NAMALWA (cell line): Measurements from ENCODE around the gene ZNF106.
A peak's percentile ranks its signal among the peaks of the same experiment; 100 is the strongest.

ENCODE experiments used
- DNase-seq: peaks from one replicate; pipeline ENCODE4 v3.0.0-alpha.2; 2015; ENCODE audit warnings: low spot score

The ZNF106 gene

GRCh38 chr15:42405863-42406482 is 85.0 kb downstream of the ZNF106 start:
- DNase-seq, result no peak

- no peak for DNase-seq
Observed at GRCh38 chr15:42404461-42405235, 86.3 kb downstream of the ZNF106 start.

- no peak for DNase-seq
Observed at GRCh38 chr15:42403389-42403788, 87.6 kb downstream of the ZNF106 start.

GRCh38 chr15:42402455-42403205 is 88.3 kb downstream of the ZNF106 start:
- DNase-seq, result no peak

- DNase-seq, result peak; percentile 70
Observed at GRCh38 chr15:42401544-42402454, 89.1 kb downstream of the ZNF106 start.

DNA sequence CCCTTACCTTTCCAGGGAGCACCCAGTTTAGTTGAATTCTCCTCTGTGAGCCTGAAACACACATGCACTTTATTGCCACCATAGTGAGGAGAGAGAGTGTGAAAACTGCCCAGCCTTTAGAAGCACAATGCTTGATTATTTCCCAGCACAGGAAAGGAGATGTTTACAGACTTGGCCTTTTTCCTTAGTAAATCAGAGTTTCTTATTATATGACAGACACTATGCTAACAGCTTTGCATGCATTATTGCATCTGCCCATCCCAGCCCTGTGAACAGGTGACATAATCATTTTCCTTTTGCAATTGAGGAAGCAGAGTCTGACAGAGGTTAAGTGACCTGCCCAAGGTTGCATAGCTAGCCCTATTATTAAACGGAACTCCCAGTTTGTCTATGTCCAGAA is 95.1 kb downstream of the ZNF106 start:
- DNase-seq, result no peak

DNA sequence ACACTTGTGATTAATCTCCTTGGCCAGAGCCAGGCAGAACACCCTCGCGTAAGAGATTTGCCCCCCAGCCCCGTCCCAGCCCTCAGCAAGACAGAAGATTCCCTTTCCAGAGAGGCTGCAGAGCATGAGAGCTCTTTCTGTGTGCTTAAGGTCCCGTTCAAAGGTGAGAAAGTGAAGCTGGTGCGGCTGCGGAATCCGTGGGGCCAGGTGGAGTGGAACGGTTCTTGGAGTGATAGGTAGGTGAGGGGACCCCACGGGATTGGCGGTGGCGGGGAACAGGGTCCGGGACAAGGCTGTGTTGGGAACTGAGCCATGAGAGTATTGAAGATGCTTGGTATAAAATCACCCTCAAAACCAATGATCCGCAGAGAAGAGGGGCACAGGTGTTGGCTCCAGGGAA is 96.8 kb downstream of the ZNF106 start:
- DNase-seq, result no peak

- no peak for DNase-seq
Observed at GRCh38 chr15:42392309-42393024, 98.5 kb downstream of the ZNF106 start.

- DNase-seq, result no peak
Observed at GRCh38 chr15:42387603-42388002, 103.3 kb downstream of the ZNF106 start.

GRCh38 chr15:42385980-42386700 is 104.8 kb downstream of the ZNF106 start:
- DNase-seq, result no peak

DNA sequence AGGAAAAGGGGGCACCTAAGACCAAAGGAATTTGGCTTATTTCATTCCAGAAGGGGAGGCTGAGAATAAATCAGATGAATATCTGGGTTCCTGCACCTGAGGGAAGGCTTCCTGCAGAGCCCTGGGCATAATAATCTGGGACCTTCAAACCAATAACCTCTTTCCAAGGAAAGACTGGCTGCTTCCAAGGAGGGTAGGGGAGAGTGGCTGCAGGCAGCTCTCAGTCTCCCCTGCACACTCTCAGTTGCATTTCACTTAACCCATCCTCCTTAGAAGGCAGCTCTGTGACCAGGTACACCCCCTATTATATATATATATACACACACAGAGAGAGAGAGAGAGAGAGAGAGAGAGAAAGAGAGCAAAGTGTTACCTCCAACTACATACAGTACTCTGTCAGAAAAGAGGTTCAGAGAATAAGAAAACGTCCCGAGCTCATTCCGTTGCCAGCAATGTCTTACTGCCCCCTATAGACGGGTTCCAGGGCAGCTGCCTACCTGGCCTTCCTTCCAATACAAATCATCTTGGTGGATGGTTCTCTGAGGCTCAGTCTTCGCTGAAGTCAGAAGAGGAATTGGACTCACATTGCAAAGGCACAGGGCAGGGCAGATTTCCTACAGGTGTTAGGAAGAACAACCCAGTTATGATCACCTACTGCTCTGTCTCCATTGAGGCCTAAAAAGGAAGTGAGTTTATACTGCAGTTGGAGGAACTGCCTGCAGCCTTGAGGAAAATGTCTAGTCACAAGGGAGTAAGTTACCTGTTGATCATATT is 105.5 kb downstream of the ZNF106 start:
- DNase-seq, result peak; percentile 76

- DNase-seq, result no peak
Observed at GRCh38 chr15:42384597-42384996, 106.3 kb downstream of the ZNF106 start.

GRCh38 chr15:42378011-42378410 is 112.9 kb downstream of the ZNF106 start:
- no peak for DNase-seq

DNA sequence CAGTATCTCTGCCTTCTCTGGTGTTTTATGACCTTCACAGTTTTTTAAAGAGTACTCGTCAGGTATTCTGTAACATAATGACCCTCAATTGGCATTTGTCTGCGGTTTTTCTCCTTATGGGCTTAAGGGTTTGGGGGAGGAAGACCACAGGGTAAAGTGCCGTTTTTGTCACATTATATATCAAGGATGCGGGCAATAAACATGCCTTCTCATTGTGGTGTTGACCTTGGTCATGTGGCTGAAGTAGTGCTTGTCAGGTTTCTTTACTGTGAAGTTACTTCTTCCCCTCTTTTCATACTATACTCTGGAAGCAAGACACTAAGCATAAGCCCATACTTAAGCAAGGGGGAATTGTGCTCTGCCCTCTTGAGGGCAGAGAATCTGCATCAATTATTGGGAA is 115.0 kb downstream of the ZNF106 start:
- no peak for DNase-seq

DNA sequence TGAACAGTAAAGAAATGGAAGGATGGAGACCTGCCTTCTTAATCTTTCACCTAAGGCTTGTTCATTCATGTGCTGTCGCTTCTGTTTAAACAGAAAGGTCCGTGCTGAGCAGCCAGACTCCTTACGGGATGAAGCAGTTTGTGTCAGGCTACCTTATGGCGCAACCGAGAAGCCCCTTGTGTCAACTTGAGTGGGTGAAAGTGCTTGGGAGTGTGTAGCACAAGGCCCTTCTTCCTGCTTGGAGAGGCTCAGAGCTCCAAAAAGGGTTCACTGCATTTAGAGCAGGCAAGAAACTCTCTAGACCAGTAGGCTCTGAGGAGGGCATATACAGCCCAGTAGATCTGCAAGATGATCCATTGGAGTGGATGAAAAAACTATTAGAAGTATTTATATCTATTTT is 115.7 kb downstream of the ZNF106 start:
- no peak for DNase-seq

DNA sequence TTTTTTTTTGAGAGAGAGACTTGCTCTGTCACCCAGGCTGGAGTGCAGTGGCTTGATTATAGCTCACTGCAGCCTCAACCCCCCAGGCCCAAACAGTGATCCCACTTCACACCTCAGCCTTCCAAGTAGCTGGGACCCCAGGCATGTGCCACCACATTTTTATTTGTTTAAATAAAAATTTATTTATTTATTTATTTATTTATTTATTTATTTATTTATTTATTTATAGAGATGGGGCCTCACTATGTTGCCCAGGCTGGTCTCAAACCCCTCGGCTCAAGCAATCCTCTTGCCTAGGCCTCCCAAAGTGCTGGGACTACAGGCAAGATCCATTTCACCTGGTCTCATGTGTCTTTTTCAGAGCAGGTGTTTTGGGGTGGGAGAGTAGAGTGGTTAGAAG is 116.1 kb downstream of the ZNF106 start:
- no peak for DNase-seq

- DNase-seq, result no peak
Observed at GRCh38 chr15:42373936-42374335, 117.0 kb downstream of the ZNF106 start.

DNA sequence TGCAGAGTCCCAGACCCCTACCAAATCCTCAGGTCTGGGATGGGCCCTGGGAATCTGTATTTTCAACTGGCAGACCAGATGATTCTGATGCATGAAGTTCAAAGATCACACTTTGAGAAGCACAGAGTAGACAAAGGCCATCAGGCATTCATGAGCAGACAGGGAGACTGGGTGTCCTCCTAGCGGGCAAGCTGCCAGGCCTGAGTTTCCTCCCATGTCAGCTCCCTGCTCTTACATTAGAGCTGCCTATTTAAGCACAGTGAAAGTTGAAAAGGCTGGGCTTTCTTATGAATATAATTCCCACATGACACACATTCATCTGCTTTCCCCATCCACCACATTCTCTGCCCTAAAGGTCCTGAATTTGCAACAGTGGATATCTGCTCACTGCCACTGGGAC is 117.7 kb downstream of the ZNF106 start:
- no peak for DNase-seq

GRCh38 chr15:42371096-42371495 is 119.8 kb downstream of the ZNF106 start:
- peak; percentile 43 for DNase-seq

- DNase-seq, result no peak
Observed at GRCh38 chr15:42368096-42368495, 122.8 kb downstream of the ZNF106 start.
